ENCODE data around the gene PLSCR3. TPM values are rescaled to one million over a fixed set of nuclear protein-coding genes. Genes with fewer than 3 reads are reported as not detected.

The PLSCR3 gene
- total RNA-seq, 1 experiment from 2014 or later, result 42.7 TPM

DNA sequence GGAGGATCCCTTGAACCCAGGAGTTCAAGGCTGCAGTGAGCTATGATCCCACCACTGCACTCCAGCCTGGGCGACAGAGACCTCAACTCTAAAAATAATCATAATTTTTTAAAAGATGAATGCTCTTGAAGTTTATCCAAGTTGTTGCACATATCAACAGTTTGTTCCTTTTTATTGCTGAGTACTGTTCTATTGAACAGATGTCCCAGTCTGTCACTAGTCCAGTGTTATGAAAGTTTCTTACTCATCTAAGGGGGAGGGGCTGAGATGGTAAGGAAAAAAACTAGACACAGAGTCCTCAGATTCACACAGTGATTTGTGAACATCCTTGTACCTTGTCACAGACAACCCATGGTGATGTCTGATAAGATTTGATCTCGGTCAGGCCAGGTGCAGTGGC is 54.1 kb downstream of the PLSCR3 start:
- Mint-ChIP-seq H3K4me3 (no peak overlapping the region), H3K27me3 (ENCODE audit: low read depth) (no peaks in the 10 kb centered on the region), H3K27ac (no peak overlapping the region), H3K36me3 (peaks cover 6% of the 10 kb centered on the region; the same call in 1 of the 2 replicates), H3K4me1 (peaks cover 26% of the 10 kb centered on the region), H3K9me3 (no peaks in the 10 kb centered on the region)
- CTCF ChIA-PET, result no interaction called here
- DNase-seq (ENCODE audit: low spot score), result no peak
- POLR2A ChIA-PET, result no interaction called here
- no peak for TF ChIP-seq ZNF138 (CRISPR knock-in tag; conservative IDR thresholded peaks at IDR 0.05)
- TF ChIP-seq, protein P1, sequence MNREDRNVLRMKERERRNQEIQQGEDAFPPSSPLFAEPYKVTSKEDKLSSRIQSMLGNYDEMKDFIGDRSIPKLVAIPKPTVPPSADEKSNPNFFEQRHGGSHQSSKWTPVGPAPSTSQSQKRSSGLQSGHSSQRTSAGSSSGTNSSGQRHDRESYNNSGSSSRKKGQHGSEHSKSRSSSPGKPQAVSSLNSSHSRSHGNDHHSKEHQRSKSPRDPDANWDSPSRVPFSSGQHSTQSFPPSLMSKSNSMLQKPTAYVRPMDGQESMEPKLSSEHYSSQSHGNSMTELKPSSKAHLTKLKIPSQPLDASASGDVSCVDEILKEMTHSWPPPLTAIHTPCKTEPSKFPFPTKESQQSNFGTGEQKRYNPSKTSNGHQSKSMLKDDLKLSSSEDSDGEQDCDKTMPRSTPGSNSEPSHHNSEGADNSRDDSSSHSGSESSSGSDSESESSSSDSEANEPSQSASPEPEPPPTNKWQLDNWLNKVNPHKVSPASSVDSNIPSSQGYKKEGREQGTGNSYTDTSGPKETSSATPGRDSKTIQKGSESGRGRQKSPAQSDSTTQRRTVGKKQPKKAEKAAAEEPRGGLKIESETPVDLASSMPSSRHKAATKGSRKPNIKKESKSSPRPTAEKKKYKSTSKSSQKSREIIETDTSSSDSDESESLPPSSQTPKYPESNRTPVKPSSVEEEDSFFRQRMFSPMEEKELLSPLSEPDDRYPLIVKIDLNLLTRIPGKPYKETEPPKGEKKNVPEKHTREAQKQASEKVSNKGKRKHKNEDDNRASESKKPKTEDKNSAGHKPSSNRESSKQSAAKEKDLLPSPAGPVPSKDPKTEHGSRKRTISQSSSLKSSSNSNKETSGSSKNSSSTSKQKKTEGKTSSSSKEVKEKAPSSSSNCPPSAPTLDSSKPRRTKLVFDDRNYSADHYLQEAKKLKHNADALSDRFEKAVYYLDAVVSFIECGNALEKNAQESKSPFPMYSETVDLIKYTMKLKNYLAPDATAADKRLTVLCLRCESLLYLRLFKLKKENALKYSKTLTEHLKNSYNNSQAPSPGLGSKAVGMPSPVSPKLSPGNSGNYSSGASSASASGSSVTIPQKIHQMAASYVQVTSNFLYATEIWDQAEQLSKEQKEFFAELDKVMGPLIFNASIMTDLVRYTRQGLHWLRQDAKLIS (CRISPR knock-in tag; IDR thresholded peaks at IDR 0.05; ENCODE audit: borderline replicate concordance), result no peak
- TF ChIP-seq RELA (CRISPR knock-in tag; IDR thresholded peaks at IDR 0.05; ENCODE audit: borderline replicate concordance), result no peak
- no peak for TF ChIP-seq GTF2I (CRISPR knock-in tag; conservative IDR thresholded peaks at IDR 0.05)
- TF ChIP-seq GRHL2 (CRISPR knock-in tag; IDR thresholded peaks at IDR 0.05; ENCODE audit: insufficient replicate concordance, severe bottlenecking), result no peak
- TF ChIP-seq, protein P2, sequence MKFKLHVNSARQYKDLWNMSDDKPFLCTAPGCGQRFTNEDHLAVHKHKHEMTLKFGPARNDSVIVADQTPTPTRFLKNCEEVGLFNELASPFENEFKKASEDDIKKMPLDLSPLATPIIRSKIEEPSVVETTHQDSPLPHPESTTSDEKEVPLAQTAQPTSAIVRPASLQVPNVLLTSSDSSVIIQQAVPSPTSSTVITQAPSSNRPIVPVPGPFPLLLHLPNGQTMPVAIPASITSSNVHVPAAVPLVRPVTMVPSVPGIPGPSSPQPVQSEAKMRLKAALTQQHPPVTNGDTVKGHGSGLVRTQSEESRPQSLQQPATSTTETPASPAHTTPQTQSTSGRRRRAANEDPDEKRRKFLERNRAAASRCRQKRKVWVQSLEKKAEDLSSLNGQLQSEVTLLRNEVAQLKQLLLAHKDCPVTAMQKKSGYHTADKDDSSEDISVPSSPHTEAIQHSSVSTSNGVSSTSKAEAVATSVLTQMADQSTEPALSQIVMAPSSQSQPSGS (CRISPR knock-in tag; IDR thresholded peaks at IDR 0.05; ENCODE audit: borderline replicate concordance, low read depth), result no peak
- no peak for TF ChIP-seq KAT7 (CRISPR knock-in tag; IDR thresholded peaks at IDR 0.05; ENCODE audit: borderline replicate concordance)
- TF ChIP-seq, protein P3, sequence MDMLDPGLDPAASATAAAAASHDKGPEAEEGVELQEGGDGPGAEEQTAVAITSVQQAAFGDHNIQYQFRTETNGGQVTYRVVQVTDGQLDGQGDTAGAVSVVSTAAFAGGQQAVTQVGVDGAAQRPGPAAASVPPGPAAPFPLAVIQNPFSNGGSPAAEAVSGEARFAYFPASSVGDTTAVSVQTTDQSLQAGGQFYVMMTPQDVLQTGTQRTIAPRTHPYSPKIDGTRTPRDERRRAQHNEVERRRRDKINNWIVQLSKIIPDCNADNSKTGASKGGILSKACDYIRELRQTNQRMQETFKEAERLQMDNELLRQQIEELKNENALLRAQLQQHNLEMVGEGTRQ (CRISPR knock-in tag; IDR thresholded peaks at IDR 0.05), result no peak
- no peak for TF ChIP-seq MYBL2 (CRISPR knock-in tag; IDR thresholded peaks at IDR 0.05)
- no peak for TF ChIP-seq TEAD1 (CRISPR knock-in tag; IDR thresholded peaks at IDR 0.05)
- TF ChIP-seq, protein P4, sequence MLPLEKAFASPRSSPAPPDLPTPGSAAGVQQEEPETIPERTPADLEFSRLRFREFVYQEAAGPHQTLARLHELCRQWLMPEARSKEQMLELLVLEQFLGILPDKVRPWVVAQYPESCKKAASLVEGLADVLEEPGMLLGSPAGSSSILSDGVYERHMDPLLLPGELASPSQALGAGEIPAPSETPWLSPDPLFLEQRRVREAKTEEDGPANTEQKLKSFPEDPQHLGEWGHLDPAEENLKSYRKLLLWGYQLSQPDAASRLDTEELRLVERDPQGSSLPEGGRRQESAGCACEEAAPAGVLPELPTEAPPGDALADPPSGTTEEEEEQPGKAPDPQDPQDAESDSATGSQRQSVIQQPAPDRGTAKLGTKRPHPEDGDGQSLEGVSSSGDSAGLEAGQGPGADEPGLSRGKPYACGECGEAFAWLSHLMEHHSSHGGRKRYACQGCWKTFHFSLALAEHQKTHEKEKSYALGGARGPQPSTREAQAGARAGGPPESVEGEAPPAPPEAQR (CRISPR knock-in tag; IDR thresholded peaks at IDR 0.05), result no peak
- no peak for TF ChIP-seq ELF4 (CRISPR knock-in tag; IDR thresholded peaks at IDR 0.05; ENCODE audit: low read depth)
- TF ChIP-seq ATF1 (CRISPR knock-in tag; IDR thresholded peaks at IDR 0.05), result no peak
- TF ChIP-seq, protein P5, sequence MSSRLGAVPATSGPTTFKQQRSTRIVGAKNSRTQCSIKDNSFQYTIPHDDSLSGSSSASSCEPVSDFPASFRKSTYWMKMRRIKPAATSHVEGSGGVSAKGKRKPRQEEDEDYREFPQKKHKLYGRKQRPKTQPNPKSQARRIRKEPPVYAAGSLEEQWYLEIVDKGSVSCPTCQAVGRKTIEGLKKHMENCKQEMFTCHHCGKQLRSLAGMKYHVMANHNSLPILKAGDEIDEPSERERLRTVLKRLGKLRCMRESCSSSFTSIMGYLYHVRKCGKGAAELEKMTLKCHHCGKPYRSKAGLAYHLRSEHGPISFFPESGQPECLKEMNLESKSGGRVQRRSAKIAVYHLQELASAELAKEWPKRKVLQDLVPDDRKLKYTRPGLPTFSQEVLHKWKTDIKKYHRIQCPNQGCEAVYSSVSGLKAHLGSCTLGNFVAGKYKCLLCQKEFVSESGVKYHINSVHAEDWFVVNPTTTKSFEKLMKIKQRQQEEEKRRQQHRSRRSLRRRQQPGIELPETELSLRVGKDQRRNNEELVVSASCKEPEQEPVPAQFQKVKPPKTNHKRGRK (CRISPR knock-in tag; IDR thresholded peaks at IDR 0.05; ENCODE audit: borderline replicate concordance), result no peak
- TF ChIP-seq, protein P6, sequence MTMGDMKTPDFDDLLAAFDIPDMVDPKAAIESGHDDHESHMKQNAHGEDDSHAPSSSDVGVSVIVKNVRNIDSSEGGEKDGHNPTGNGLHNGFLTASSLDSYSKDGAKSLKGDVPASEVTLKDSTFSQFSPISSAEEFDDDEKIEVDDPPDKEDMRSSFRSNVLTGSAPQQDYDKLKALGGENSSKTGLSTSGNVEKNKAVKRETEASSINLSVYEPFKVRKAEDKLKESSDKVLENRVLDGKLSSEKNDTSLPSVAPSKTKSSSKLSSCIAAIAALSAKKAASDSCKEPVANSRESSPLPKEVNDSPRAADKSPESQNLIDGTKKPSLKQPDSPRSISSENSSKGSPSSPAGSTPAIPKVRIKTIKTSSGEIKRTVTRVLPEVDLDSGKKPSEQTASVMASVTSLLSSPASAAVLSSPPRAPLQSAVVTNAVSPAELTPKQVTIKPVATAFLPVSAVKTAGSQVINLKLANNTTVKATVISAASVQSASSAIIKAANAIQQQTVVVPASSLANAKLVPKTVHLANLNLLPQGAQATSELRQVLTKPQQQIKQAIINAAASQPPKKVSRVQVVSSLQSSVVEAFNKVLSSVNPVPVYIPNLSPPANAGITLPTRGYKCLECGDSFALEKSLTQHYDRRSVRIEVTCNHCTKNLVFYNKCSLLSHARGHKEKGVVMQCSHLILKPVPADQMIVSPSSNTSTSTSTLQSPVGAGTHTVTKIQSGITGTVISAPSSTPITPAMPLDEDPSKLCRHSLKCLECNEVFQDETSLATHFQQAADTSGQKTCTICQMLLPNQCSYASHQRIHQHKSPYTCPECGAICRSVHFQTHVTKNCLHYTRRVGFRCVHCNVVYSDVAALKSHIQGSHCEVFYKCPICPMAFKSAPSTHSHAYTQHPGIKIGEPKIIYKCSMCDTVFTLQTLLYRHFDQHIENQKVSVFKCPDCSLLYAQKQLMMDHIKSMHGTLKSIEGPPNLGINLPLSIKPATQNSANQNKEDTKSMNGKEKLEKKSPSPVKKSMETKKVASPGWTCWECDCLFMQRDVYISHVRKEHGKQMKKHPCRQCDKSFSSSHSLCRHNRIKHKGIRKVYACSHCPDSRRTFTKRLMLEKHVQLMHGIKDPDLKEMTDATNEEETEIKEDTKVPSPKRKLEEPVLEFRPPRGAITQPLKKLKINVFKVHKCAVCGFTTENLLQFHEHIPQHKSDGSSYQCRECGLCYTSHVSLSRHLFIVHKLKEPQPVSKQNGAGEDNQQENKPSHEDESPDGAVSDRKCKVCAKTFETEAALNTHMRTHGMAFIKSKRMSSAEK (CRISPR knock-in tag; IDR thresholded peaks at IDR 0.05; ENCODE audit: borderline replicate concordance), result no peak
- no peak for TF ChIP-seq MXD4 (CRISPR knock-in tag; IDR thresholded peaks at IDR 0.05; ENCODE audit: borderline replicate concordance)
- no peak for TF ChIP-seq SOX15 (CRISPR knock-in tag; IDR thresholded peaks at IDR 0.05)
- ATAC-seq, result no peak

All from WTC11 (cell line).